ENCODE results near the gene SNCAIP.
A peak's percentile ranks its signal among the peaks of the same experiment; 100 is the strongest.

The SNCAIP gene

DNA sequence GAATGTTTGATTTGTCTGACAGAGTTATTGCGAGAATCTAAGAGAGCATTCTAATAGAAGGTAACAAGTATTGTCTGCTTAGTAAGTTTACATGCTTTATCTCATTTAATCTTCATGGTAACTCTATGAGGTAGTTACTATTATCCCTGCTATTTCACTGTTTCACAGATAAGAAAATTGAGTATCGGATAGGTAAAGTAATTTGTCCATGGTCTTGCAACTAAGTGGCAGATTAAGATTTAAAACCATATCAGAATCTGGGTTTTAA, 118.2 kb downstream of the SNCAIP start:
- DNase-seq: no peak

DNA sequence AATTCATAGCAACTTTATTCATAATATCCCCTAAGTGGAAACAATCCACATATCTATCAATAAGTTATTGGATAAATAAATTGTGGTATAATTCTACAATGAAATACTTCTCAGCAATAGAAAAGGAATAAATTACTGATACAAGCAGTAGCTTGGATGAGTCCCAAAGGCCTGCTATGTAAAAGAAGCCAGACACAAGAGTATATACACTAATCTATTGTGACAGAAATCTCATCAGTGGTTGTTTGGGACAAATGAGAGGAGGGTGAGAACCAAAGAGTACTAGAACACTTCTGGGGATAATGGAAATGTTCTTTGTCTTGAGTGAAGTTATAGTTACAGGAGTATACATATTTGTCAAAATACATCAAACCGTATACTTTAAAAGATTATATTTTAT, 119.3 kb downstream of the SNCAIP start:
- DNase-seq: no peak

DNA sequence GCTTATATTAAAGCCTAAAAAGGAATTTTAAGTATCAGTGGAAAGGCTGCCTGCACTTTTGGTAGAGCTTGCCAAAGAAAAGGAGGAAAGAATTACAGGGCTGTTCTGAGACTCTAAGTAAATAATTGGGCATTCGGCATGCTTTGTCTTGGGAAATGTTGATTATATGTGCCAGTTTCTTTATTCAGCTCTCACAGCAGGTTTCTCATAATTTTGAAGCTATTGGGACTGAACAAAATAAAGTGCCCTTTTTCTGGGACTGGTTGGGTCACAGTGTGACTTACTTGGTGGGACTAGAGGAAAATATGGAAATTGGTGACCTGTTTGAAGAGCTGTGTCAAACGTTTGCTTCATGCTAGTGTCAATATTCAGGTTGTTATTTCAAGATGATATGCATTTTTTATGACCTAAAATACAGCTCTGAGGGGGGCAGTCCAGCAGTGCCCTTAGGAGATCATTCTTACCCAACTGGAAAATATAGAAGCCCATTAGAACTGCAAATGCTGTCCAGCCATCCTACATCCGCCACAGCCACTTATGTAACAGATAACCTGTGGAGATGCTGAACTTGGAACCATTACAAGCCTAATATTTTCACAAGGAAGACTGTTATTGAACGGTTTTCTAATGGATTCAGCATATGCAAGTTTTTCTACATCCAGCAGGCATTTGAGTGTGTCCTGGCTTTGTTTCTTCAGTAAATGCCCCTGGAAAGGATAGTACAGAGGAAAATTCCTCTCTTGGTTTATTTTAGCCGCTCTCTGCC, 122.4 kb downstream of the SNCAIP start:
- no peak for DNase-seq

DNA sequence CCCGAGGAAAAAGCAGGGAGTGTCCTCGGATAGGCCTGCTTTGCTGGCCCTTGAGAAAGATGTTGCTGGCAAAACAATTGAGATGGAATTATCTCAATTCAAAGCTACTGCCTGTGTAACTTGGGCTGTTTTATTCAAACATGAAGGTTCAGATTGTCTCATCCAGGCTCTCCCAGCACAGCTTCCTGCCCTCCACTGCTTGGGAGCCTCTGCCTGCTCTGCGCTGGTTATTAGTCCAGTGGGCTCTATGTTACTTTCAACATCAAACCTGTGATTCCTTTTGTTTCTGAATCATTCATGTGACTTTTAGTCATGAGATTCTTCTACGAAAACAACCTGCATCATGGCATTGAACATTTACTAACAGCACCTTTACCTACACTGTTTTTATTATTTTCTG, 123.2 kb downstream of the SNCAIP start:
- DNase-seq: no peak

DNA sequence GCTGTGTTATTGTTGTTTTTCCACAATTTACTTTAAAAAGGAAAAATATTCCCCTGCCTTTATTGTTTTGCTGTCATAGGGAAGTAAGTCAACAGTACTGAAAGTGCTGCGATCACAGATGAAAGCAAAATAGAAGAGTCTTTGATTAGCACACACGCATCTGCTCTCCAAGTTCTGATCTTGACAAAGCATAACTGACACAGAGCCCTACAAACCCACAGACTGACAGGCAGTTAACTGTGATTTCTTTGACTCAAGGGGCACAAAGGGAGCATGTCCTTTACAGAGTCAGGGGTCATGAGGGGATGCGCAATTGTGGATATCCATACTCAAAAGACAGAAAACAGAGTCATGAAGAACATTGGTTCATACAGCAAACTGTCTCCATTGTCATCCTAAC, 123.7 kb downstream of the SNCAIP start:
- DNase-seq: no peak

DNA sequence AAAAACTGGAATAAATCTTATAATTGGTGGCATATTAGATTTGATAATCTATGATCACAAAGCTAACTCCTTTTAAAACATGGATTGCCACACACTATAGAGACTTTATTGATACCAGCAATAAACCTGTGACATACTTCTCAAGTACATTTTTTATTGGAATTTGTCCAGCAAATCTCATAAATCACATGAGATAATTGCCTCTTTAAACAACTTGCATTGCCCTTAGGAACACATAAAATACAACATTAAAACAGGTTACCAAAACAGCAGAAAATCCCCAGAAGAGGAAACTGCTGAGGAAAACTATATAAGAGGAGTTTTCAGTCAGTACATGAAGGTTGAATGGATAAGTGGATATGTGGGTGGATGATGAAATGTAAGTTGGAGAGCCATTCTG, 124.6 kb downstream of the SNCAIP start:
- no peak for DNase-seq

DNA sequence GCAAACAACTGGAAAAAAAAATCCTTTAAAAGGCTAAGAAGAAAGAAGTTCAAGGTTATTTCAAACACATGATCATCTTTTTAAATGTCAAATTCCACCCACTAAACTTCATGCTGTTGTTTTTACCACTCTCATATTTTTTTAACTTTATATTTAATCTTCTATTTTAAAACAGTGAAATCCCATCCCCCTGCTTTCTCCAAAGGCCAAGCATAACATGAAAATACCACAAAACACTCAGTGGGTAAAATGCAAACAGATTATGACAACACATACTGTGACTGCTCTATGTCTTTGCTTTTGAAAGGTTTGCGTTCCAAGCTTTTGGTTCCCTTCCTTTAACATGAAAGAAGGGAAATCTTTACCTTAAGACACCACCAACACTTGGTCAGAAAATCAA, 127.6 kb downstream of the SNCAIP start:
- no peak for DNase-seq

DNA sequence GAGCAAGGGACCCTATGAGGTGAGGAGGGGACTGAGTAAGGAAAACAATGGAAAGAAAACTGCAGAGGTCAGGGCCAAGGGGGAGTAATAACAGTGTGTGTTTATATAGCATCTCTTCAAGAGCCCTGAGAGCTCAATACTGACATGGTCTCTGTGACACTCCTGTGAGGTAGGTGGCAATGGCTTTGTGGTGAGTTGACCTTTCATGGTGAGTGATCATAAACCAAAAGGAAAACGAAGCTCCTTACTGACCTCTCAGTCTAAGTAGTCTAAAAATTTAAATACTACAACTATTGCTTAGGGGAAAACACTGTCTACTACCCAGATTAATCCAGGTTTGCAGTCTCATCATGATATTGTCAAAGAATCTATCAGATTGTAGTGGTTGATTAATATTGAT, 130.9 kb downstream of the SNCAIP start:
- no peak for DNase-seq

DNA sequence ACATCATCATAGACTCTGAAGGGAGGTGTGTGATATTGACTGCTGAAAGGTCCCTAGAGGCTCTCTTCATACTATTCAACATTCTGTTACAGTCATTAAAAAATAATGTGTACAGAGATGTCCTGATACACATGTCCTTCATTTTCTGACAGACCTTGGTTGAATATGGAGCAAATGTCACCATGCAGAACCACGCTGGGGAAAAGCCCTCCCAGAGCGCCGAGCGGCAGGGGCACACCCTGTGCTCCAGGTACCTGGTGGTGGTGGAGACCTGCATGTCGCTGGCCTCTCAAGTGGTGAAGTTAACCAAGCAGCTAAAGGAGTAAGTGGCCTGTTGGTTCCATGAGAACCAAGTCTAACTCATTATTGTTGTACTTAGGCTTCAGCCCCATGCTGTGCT, 132.4 kb downstream of the SNCAIP start:
- DNase-seq: no peak

DNA sequence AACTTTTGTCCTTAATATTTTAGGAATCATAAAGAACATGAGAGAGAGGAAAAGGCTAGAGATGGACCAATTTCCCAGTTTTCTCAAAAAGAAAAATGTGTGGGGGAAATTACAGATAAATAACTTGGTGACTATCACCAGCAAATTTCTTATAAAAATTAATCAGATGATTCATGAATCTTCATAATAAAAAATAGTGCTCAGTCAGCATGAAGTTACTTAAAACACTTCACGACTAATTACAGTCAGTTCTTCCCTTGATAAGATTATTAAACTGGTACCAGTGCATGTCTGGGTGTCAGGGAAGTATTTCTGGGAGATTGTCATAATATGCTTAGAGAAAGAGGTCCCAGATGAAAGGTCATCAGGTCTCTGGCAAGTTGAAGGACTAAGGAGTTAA, 133.0 kb downstream of the SNCAIP start:
- DNase-seq: no peak

DNA sequence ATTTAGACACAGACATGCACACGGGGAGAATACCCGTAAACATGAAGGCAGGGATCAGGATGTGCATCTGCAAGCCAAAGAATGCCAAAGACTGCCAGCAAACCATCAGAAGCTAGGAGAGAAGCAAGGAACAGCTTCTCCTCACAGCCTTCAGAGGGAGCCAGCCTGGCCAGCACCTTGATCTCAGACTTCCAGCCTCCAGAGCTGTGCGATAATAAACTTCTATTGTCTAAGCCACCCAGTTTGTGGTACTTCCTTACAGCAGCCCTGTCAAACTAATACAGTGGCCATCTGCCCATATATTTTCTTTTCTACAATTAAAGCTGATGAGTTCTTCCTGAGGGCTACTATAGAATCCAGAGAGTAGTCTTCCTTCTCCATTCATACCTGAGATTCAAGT, 135.0 kb downstream of the SNCAIP start:
- DNase-seq: no peak

DNA sequence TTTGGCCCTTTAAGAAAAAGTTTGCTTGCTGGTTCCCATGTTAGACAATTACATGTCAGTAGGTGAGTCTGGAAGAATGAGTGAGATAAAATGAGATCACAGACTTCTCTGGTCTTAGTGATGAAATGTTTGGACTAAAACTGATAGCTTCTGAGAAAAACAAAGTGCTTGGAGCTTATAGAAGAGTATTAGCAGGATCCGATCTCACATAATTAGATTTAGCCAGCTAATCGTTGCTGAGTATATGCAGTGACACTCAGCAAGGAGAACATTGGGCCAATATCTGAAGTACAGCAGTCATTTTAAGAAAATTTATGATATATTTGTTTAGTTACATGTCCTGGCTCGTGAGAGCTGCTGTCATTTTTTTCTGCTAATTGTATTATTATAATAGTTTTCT, 135.8 kb downstream of the SNCAIP start:
- no peak for DNase-seq

DNA sequence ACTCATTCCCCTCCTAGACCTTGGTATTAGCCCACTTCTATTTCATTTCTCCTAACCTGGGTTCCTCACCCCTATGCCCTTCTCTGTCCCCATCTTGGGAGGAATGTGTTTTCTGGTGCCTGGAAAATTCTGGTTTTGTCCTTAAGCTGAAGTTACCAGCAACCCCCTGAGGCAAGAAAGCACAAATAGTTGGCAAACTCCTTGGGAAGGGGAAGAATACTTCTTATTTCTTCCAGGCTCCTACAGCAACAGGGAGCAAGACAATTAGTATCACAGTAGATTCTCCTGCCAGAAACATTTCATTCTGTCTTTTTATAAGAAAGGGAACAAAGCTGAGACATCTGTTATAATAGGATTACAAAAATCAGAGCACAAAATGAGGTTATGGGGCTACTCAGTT, 142.5 kb downstream of the SNCAIP start:
- no peak for DNase-seq

DNA sequence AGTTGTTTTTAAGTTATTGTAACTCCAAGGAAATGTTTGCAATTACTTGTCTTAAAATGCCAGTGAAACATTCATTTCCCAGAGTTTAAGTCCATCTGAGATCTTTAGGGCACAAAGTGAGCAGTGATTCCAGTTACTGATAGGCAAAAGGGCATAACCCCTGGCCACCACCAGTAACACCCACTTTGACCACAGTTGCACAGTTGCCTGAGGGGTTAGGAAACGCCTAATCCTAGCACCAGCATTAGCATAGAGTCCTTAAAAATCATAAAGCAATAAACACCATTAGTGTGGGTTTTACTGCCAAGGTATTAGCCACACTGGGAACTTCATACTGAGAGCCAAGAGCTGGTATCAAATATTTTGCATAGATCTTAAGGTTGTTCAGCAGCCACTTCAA, 143.9 kb downstream of the SNCAIP start:
- DNase-seq: no peak

DNA sequence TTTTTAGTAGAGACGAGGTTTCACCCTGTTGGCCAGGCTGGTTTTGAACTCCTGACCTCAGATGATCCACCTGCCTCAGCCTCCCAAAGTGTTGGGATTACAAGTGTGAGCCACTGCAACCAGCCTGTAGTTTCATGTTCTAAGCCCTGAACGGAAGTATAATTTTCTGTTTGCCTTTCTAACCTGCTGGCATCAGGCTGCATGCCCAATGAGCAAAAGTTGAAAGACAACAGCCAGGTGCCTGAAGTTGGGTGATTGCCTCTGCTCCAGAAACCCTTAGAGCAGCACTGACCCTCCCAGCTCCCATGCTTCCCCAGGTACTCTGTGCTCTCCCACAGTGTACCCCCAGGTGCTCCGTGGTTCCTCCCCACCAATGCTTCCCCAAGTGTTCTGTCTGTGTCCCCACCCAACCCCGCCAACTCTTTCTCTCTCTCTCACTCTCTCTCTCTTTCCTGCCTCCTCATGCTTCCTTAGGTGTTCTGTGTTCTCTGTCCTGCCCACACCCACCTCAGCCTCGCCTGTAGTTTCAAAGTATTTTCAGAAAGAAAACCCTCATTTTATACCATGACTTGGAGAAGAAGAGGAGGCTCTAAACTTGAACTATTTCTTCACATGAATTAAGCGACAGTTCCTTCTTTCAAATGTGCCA, 145.3 kb downstream of the SNCAIP start:
- DNase-seq: no peak

DNA sequence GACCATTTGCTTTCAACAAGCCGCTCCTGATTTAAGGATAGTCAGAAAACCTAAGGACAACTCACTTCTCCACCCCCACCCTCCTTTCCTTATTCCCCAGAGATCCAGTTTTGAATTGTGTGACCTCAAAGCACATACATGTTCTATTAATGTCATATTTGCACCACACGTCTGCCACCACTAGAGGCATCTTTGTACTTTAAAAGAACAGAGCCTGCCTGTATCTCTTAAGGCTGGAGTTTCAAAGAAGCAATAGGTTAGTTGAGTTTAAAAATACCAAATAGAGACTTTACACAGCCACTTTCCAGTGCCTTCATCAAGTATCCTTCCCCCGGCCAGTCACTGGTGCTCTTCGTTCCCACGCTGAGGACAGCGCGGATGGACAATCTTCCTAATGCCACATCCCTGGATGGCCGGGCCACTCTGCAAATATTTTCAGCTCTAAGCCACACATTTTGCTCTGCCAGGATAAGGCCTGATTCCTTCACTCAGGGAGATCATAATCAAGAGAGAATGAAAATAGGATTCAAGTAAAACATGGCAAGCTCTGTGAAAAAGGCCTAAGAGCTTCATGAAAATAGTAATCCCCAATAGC, 146.3 kb downstream of the SNCAIP start:
- DNase-seq: no peak

DNA sequence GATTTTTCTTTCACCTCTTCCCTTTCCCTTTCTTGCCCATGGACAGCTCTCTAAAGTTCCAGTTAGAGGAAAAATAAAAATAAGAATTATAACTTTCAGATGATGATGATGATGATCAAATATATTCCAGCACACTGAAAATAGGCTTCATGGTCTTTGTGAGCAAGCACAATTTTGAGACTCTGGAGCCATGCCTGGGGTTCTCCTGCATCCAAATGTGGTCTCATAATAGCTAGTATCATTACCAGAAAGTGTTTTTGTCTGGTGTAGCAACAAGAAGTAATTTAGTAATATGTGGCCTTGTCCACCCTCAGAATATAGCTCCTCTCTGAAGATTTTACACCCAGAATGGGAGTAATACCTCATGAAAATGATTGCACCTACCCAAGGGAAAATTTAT, 150.4 kb downstream of the SNCAIP start:
- peak; percentile 69 for DNase-seq

DNA sequence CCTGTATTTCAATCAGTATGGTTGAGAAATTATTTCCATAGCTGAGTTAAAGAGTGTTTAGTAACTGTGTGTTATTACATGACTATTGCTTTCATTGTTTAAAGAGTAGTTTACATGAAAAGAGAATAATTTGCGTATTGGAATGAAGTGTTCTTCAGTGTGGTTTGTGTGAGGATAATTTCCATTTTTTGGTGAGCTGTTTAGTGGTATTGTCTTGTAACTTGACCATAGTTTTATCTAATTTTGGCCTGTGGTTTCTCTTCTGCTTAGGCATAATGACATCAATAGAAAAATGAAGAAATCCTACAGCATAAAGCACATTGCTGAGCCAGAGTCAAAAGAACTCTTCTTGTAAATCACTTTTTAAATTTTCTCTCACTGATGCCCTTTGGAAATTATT, 151.2 kb downstream of the SNCAIP start:
- no peak for DNase-seq

DNA sequence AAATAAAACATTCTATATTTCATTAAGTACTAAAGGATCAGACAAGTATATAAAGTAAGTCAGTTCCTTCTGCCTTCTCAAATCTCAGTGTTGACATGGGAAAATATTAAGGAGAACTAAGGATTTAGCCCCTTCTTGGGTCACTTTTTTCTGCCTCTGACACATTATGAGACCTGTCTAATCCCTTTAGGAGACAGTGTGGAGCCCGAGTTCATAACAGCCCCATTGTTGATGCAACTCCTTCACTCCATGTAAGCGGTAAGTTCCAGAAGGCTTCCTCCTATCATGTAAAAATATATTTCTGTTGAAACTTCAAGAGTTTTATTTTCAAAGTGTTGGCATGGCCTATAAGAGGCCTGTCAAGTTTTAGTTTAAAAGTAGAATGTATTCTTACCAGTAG, 152.2 kb downstream of the SNCAIP start:
- no peak for DNase-seq

DNA sequence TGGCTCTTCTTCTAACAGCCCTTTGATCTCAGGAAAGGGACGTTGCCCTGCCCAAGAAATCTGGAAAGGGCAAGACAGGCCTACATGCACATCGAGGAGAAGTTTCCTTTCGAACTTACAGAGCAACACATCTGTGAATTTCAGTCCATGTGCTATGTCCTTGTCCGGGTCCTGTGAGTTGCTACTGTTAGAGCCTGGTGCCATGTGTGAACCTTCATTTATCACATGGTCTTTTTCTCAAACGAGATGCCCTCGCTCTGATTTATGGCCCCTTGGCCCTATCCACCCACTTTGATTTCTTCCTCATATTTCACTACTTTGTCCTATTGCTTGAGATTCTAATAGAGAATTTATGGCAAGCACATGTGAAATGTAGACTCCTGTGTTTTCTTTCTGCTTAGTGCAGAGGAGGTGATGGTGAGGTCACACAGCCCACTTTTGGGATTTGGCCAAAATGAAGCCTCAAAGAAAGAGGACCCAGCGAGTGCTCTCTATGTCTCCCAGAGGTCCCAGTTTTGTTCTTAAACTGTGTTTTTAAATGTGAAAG, 153.1 kb downstream of the SNCAIP start:
- no peak for DNase-seq

DNA sequence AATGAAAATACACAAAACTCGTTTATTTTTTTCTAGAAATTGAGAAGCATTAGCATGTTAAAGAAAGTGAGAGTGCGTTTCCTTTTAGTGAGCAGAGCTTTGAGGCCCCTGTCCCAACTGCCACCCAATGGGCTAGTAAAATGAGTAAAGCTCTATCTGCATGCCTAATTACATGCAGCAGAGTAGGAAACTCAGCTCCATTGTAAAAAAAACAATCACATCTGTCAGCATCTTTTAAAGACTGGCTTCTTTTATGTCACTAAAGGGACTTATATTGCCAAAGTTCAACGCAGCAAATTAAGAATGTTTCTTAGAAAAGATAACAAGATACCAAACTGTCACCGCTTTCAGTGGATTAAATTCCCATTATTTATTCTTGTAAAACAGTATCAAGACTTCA, 154.0 kb downstream of the SNCAIP start:
- DNase-seq: no peak

DNA sequence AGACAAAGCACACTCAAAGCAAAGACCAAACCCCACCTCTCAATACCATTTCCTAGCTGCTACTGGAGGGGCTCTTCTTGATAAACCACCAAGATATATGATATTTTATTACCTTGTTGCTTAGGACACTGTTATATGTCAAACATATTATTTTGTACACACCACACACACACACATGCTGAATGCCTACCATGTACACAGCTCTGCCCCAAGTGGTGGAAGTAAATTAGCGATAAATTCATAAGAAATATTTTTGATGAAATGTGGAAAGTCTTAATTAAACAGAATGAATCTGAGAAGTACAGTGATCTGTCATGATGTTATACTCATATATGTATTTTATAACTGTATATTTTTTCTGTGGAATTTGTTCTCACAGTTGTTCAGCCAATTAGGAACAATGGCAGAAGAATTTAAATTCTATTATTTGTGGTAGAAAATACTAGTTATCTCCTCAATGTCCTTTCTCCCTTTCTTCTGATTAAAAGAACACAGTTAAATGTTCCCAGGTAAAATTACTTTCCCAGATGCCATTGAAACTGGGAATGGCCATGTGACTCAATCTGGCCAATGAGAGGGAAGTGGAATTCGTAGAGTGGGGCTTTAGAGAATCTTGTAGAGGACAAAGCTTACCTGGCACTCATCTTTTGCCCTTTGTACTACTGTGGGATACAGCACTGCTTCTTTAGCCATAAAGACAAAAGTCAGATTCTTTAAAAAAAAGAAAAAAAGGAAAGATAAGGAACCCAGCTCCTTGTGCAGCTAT, 156.5 kb downstream of the SNCAIP start:
- DNase-seq: no peak

DNA sequence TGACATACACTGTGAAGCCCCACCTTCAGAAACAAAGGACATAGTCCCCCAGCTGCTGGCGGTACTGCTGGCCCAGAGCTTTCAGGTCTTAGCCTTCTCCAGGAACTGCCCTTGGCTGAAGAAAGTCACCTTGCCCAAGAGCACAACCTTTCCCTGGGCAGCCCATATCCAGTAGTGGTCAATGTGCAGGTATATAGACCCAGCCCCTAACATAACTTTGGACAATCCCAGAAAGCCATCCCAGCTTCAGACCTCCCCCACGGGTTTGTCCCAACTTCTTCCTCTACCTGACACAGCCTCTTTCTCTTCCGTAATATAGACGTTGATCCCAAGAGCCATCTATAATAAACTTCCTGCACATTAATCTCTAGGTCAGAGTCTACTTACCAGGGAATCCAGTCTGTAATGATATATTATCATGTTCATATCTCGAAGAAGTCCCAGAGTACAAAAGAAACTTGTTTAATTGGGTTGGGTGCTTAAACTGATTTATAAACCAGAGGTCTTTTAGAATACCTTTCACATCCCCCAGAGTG, 157.4 kb downstream of the SNCAIP start:
- DNase-seq: no peak
